Neural cell (in vitro differentiated cells): Measurements from ENCODE around the gene AHCTF1. TPM values are rescaled to one million over a fixed set of nuclear protein-coding genes. Genes with fewer than 3 reads are reported as not detected.
"Not testable (repeated sequence)": the region's sequence is repeated elsewhere in the genome, so short reads cannot be mapped to it uniquely, and the experiment has no call there.

Experiments
- H2AFZ ChIP-seq: fragments of 200-600, 300-800 bp; sonication (generic), shearing (Covaris generic); 2 replicates; pipeline ENCODE4 v1.6.0; 2014; ENCODE audit warnings: low read depth, mild to moderate bottlenecking, antibody characterized with exemption, low read length, moderate library complexity
- H3F3A ChIP-seq: fragments of 200-600 bp; shearing (Covaris generic); 2 replicates; pipeline ENCODE4 v1.6.1; 2016; ENCODE audit warnings: mild to moderate bottlenecking, moderate library complexity, mixed read lengths, antibody characterized with exemption, low read length; ENCODE audit not compliant: insufficient read depth, poor library complexity, severe bottlenecking
- H3K27ac ChIP-seq: fragments of 200-600, 300-800 bp; sonication (generic), shearing (Covaris generic); 2 replicates; pipeline ENCODE4 v1.5.1; 2014; ENCODE audit warnings: mild to moderate bottlenecking, low read length, moderate library complexity
- H3K27me3 ChIP-seq: fragments of 300-800, 200-600 bp; sonication (generic), shearing (Covaris generic); 2 replicates; pipeline ENCODE4 v1.6.0; 2014; ENCODE audit warnings: mild to moderate bottlenecking, low read depth, low read length, moderate library complexity; ENCODE audit not compliant: insufficient read depth
- H3K36me3 ChIP-seq: fragments of 300-800, 200-600 bp; sonication (generic), shearing (Covaris generic); 2 replicates; pipeline ENCODE4 v1.5.1; 2014; ENCODE audit warnings: mild to moderate bottlenecking, antibody characterized with exemption, low read length, moderate library complexity; ENCODE audit not compliant: insufficient read depth
- H3K4me2 ChIP-seq: fragments of 300-800, 200-600 bp; sonication (generic), shearing (Covaris generic); 2 replicates; pipeline ENCODE4 v1.6.0; 2014; ENCODE audit warnings: mild to moderate bottlenecking, low read length
- H3K4me3 ChIP-seq: fragments of 300-800, 200-600 bp; sonication (generic), shearing (Covaris generic); 2 replicates; pipeline ENCODE4 v1.5.1; 2014; ENCODE audit warnings: mild to moderate bottlenecking, low read length, moderate library complexity
- H3K79me2 ChIP-seq: fragments of 200-600 bp; shearing (Covaris generic); replicated peaks from 2 replicates; pipeline ENCODE4 v1.6.0; 2014; ENCODE audit warnings: mild to moderate bottlenecking, low read length, moderate library complexity; ENCODE audit not compliant: insufficient read depth
- H3K9ac ChIP-seq: fragments of 300-800, 200-600 bp; sonication (generic), shearing (Covaris generic); 2 replicates; pipeline ENCODE4 v1.6.1; 2016; ENCODE audit warnings: mild to moderate bottlenecking, low read length, mixed read lengths
- H3K9me2 ChIP-seq: fragments of 200-600 bp; shearing (Covaris generic); 2 replicates; pipeline ENCODE4 v1.6.1; 2016; ENCODE audit warnings: mild to moderate bottlenecking, low read length, mixed read lengths; ENCODE audit not compliant: insufficient read depth
- H3K9me3 ChIP-seq: fragments of 200-600, 300-800 bp; sonication (generic), shearing (Covaris generic); 2 replicates; pipeline ENCODE4 v1.6.1; 2016; ENCODE audit warnings: mild to moderate bottlenecking, mixed run types, low read length, moderate library complexity, mixed read lengths
- H4K20me1 ChIP-seq: fragments of 200-600 bp; shearing (Covaris generic); 2 replicates; pipeline ENCODE4 v1.6.1; 2016; ENCODE audit warnings: mild to moderate bottlenecking, mixed run types; ENCODE audit not compliant: insufficient read depth
- EP300 ChIP-seq: fragments of 450-650 bp; conservative IDR thresholded peaks from 2 replicates; pipeline ENCODE4 v1.6.1; 2014; ENCODE audit warnings: antibody characterized with exemption, mild to moderate bottlenecking, moderate library complexity; ENCODE audit not compliant: poor library complexity, severe bottlenecking
- EZH2 ChIP-seq: fragments of 200-600, 300-800 bp; shearing (Covaris generic), sonication (generic); IDR thresholded peaks from 2 replicates; pipeline ENCODE4 v1.6.1; 2014; ENCODE audit warnings: antibody characterized with exemption, low read length, borderline replicate concordance, mild to moderate bottlenecking; ENCODE audit not compliant: insufficient read depth, poor library complexity, severe bottlenecking
- MXI1 ChIP-seq: fragments of 450-650 bp; conservative IDR thresholded peaks from 2 replicates; pipeline ENCODE4 v1.6.1; 2014; ENCODE audit warnings: antibody characterized with exemption, mild to moderate bottlenecking; ENCODE audit not compliant: poor library complexity, severe bottlenecking
- POLR2AphosphoS5 ChIP-seq: IDR thresholded peaks from 2 replicates; pipeline ENCODE4 v1.6.1; 2012
- RAD21 ChIP-seq: fragments of 450-650 bp; conservative IDR thresholded peaks from 2 replicates; pipeline ENCODE4 v1.6.1; 2014; ENCODE audit warnings: antibody characterized with exemption, mild to moderate bottlenecking, moderate library complexity
- SMC3 ChIP-seq: fragments of 450-650 bp; conservative IDR thresholded peaks from 2 replicates; pipeline ENCODE4 v1.6.1; 2014; ENCODE audit warnings: antibody characterized with exemption, mild to moderate bottlenecking, moderate library complexity; ENCODE audit not compliant: poor library complexity
- TAF1 ChIP-seq: IDR thresholded peaks from 2 replicates; pipeline ENCODE4 v1.6.1; 2012; ENCODE audit warnings: low read depth
- polyA plus RNA-seq: library from polyadenylated mRNA; depleted of rRNA; stranded (reverse); fragments of >200 nt; gene quantifications from 2 replicates; pipeline ENCODE4 v1.2.3, GENCODE V29; 2014
- TF ChIP-seq, protein P1 (sequence below): IDR thresholded peaks from 2 replicates; pipeline ENCODE4 v1.6.1; 2012; ENCODE audit warnings: borderline replicate concordance
- TF ChIP-seq, protein P2 (sequence below): fragments of 450-650 bp; IDR thresholded peaks from 2 replicates; pipeline ENCODE4 v1.5.1; 2014; ENCODE audit warnings: antibody characterized with exemption, mild to moderate bottlenecking, moderate library complexity; ENCODE audit not compliant: poor library complexity, severe bottlenecking

The AHCTF1 gene
- polyA plus RNA-seq, 1 donor from 2014 or later = 27.1 TPM

DNA sequence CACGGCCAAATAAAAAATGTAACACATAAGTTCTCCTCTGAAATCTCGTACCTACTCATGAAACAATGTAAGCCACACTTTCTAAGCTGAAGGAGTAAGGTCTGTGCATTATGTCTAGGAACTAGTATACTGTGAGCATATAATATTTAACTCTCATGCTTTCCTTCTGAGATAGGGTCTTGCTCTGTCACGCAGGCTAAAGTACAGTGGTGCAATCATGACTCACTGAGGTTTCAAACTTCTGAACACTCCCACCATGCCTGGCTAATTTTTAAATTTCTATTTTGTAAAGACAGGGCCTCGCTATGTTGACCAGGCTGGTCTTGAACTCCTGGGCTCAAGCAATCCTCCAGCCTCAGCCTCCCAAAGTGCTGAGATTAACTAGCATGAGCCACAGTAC lies 71.3 kb downstream of the AHCTF1 start:
- Histone ChIP-seq H3K9ac (no peak overlapping the region), H3K36me3 (peaks cover 10% of the 10 kb centered on the region)
- TF ChIP-seq RAD21 = no peak
- no peak for TF ChIP-seq TAF1
- TF ChIP-seq POLR2AphosphoS5 = no peak
- no peak for TF ChIP-seq MXI1
- TF ChIP-seq EP300 = no peak
- no peak for TF ChIP-seq SMC3
- no peak for TF ChIP-seq EZH2
- TF ChIP-seq, protein P1, sequence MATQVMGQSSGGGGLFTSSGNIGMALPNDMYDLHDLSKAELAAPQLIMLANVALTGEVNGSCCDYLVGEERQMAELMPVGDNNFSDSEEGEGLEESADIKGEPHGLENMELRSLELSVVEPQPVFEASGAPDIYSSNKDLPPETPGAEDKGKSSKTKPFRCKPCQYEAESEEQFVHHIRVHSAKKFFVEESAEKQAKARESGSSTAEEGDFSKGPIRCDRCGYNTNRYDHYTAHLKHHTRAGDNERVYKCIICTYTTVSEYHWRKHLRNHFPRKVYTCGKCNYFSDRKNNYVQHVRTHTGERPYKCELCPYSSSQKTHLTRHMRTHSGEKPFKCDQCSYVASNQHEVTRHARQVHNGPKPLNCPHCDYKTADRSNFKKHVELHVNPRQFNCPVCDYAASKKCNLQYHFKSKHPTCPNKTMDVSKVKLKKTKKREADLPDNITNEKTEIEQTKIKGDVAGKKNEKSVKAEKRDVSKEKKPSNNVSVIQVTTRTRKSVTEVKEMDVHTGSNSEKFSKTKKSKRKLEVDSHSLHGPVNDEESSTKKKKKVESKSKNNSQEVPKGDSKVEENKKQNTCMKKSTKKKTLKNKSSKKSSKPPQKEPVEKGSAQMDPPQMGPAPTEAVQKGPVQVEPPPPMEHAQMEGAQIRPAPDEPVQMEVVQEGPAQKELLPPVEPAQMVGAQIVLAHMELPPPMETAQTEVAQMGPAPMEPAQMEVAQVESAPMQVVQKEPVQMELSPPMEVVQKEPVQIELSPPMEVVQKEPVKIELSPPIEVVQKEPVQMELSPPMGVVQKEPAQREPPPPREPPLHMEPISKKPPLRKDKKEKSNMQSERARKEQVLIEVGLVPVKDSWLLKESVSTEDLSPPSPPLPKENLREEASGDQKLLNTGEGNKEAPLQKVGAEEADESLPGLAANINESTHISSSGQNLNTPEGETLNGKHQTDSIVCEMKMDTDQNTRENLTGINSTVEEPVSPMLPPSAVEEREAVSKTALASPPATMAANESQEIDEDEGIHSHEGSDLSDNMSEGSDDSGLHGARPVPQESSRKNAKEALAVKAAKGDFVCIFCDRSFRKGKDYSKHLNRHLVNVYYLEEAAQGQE = no peak
- TF ChIP-seq, protein P2, sequence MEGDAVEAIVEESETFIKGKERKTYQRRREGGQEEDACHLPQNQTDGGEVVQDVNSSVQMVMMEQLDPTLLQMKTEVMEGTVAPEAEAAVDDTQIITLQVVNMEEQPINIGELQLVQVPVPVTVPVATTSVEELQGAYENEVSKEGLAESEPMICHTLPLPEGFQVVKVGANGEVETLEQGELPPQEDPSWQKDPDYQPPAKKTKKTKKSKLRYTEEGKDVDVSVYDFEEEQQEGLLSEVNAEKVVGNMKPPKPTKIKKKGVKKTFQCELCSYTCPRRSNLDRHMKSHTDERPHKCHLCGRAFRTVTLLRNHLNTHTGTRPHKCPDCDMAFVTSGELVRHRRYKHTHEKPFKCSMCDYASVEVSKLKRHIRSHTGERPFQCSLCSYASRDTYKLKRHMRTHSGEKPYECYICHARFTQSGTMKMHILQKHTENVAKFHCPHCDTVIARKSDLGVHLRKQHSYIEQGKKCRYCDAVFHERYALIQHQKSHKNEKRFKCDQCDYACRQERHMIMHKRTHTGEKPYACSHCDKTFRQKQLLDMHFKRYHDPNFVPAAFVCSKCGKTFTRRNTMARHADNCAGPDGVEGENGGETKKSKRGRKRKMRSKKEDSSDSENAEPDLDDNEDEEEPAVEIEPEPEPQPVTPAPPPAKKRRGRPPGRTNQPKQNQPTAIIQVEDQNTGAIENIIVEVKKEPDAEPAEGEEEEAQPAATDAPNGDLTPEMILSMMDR = no peak

DNA sequence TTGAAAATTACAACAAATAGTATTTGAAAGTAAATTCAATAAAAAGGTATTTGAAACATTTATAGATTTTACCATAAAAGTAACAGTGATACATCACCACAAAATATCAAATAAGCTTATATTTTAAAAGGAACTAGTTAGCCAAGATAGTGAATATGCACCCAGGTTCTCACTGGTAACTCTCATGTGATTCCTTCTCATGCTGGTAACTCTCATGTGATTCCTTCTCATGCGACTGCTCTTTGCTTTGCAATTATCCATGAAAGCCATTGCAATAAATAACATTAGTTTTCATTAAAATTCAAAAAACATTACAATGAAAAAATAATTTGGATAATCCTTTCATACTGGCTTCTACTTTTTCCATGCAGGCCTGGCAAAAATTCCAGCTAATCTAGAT lies 75.4 kb downstream of the AHCTF1 start:
- Histone ChIP-seq H3K36me3 (peaks cover 13% of the 10 kb centered on the region), H4K20me1 (no peaks in the 10 kb centered on the region)

More for the DNA sequence above, 71.3 kb downstream of the AHCTF1 start:
- Histone ChIP-seq H3K4me2 (no peak overlapping the region), H3K9me3 (no peaks in the 10 kb centered on the region), H3K79me2 (no peaks in the 10 kb centered on the region), H3F3A (no peaks in the 10 kb centered on the region), H3K9me2 (no peaks in the 10 kb centered on the region), H3K27ac (no peak overlapping the region), H4K20me1 (no peaks in the 10 kb centered on the region), H3K4me3 (no peak overlapping the region), H2AFZ (no peak overlapping the region), H3K27me3 (no peaks in the 10 kb centered on the region)

DNA sequence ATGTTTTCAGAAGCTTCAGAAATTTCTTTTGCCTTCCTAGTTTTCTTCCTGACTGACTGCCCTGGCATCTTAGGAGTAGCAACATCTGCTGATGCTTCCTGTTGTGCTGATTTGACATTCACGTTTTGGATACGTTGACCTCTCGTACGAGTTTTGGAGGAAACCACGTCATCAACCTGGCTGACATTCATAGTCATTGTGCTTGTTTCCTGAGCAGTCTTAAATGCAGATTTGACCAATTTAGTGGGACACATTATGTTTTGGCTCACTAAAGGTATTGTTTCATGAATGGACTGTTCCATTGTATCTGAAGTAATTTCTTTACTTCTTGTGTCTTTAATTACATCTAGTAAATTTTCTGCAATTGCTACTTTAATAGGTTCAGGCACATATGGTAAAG lies 81.1 kb downstream of the AHCTF1 start:
- not testable (repeated sequence) for H3K36me3 ChIP-seq, H3K9me3 ChIP-seq, H4K20me1 ChIP-seq

More for the DNA sequence above, 75.4 kb downstream of the AHCTF1 start:
- Histone ChIP-seq H3K9ac (no peak overlapping the region), H3K27ac (no peak overlapping the region), H3K9me2 (no peaks in the 10 kb centered on the region), H3K4me2 (no peak overlapping the region), H3K27me3 (no peaks in the 10 kb centered on the region), H3K79me2 (no peaks in the 10 kb centered on the region), H3F3A (no peaks in the 10 kb centered on the region), H3K9me3 (no peaks in the 10 kb centered on the region), H3K4me3 (no peak overlapping the region), H2AFZ (no peak overlapping the region)
- TF ChIP-seq POLR2AphosphoS5 = no peak
- TF ChIP-seq TAF1 = no peak
- no peak for TF ChIP-seq EZH2
- no peak for TF ChIP-seq SMC3
- no peak for TF ChIP-seq RAD21

More for the DNA sequence above, 81.1 kb downstream of the AHCTF1 start:
- H3F3A ChIP-seq, H2AFZ ChIP-seq, H3K79me2 ChIP-seq, H3K9me2 ChIP-seq, H3K27me3 ChIP-seq, H3K9ac ChIP-seq, H3K27ac ChIP-seq, H3K4me3 ChIP-seq, H3K4me2 ChIP-seq: not testable (repeated sequence)
